ENCODE results near the gene SGSM2.

GRCh38 chr17:2357931-2358434, 20.7 kb downstream of the SGSM2 start:
- TF ChIP-seq, protein P1, sequence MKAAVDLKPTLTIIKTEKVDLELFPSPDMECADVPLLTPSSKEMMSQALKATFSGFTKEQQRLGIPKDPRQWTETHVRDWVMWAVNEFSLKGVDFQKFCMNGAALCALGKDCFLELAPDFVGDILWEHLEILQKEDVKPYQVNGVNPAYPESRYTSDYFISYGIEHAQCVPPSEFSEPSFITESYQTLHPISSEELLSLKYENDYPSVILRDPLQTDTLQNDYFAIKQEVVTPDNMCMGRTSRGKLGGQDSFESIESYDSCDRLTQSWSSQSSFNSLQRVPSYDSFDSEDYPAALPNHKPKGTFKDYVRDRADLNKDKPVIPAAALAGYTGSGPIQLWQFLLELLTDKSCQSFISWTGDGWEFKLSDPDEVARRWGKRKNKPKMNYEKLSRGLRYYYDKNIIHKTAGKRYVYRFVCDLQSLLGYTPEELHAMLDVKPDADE (CRISPR knock-in tag; IDR thresholded peaks at IDR 0.05): no peak
- TF ChIP-seq NR1H2 (CRISPR knock-in tag; IDR thresholded peaks at IDR 0.05; ENCODE audit: borderline replicate concordance, low read depth) (no peak), SMC3 (IDR thresholded peaks at IDR 0.05; ENCODE audit: low read length) (no peak), ZNF180 (CRISPR knock-in tag; IDR thresholded peaks at IDR 0.05; ENCODE audit: borderline replicate concordance, low read depth) (no peak), NR2F1 (CRISPR knock-in tag; IDR thresholded peaks at IDR 0.05) (no peak), TBP (CRISPR knock-in tag; IDR thresholded peaks at IDR 0.05) (no peak), CTCF (CRISPR knock-in tag; IDR thresholded peaks at IDR 0.05) (no peak), PCBP1 (IDR thresholded peaks at IDR 0.05; ENCODE audit: borderline replicate concordance, low read depth, low read length) (no peak), HNRNPLL (IDR thresholded peaks at IDR 0.05; ENCODE audit: low read depth, low read length, poor library complexity, severe bottlenecking) (no peak), JUNB (CRISPR knock-in tag; IDR thresholded peaks at IDR 0.05; ENCODE audit: borderline replicate concordance) (no peak), ZNF577 (CRISPR knock-in tag; IDR thresholded peaks at IDR 0.05; ENCODE audit: borderline replicate concordance, low read depth) (no peak), IRX3 (CRISPR knock-in tag; IDR thresholded peaks at IDR 0.05; ENCODE audit: borderline replicate concordance, low read depth) (no peak), SP4 (CRISPR knock-in tag; IDR thresholded peaks at IDR 0.05) (no peak)

Measured in HepG2 (cell line).